ENCODE data around the gene RASSF5.

- no peak for TF ChIP-seq YY1 (IDR thresholded peaks at IDR 0.05; ENCODE audit: insufficient read depth, insufficient read length)
- no peak for TF ChIP-seq SUZ12 (IDR thresholded peaks at IDR 0.05; ENCODE audit: extremely low read depth, insufficient read depth, insufficient read length)
Measured at GRCh38 chr1:206606867-206607266, 99.5 kb downstream of the RASSF5 start.
